HG03097 (cell line): ENCODE data around the gene GRID2.

Source experiments
- ATAC-seq: cut with Tn5 transposase; IDR thresholded peaks from one replicate; pipeline ENCODE4 v1.9.1; 2021; ENCODE audit not compliant: unreplicated experiment, low FRiP score

Gene GRID2

GRCh38 chr4:92658318-92658717 lies 354.6 kb downstream of the GRID2 start:
- ATAC-seq, result no peak

DNA sequence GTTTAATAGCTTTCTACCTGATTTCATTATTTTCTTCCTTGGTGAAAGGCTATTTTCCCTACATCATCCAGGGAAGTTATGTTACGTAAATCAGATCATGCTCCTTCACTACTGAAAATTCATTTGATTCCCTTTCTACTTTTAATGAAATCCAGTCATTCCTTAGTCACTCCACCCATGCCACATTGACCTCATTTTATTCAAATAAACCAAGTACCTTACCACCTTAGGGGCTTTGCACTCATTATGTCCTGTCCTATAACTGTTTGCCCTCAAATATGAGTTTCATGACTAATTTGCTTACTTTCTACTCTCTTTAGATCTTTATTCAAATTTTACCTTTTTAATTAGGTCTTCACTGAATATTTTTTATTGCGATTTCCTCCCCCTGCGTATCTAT lies 374.0 kb downstream of the GRID2 start:
- ATAC-seq, result no peak

- ATAC-seq, result no peak
These were observed 374.5 kb downstream of the GRID2 start for GRCh38 chr4:92678292-92678691.

- ATAC-seq, result no peak
These were observed 375.4 kb downstream of the GRID2 start for GRCh38 chr4:92679149-92679548.

GRCh38 chr4:92714640-92715039 lies 410.9 kb downstream of the GRID2 start:
- no peak for ATAC-seq

GRCh38 chr4:92733231-92733630 lies 429.5 kb downstream of the GRID2 start:
- no peak for ATAC-seq

- no peak for ATAC-seq
These were observed 431.4 kb downstream of the GRID2 start for GRCh38 chr4:92735025-92735665.

DNA sequence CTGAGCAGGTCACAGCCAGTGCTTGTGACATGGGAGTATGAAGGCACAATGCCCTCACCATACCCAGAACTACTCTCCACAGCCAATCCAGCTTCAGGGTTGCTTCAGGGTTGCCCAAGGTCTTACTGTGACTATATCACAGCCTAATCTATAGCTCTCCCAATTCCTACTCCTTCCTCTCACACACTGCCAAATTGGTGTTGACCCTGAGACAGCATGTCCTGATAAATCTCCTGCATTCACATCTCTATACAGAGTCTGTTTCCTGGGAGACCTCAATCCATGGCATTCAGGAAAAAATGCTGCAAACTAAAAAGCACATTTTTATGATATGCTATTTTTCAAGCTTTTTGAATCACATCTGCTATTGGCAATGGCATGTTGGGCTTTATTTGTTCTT lies 456.7 kb downstream of the GRID2 start:
- no peak for ATAC-seq

GRCh38 chr4:92776080-92776479 lies 472.3 kb downstream of the GRID2 start:
- no peak for ATAC-seq

GRCh38 chr4:92789741-92790140 lies 486.0 kb downstream of the GRID2 start:
- no peak for ATAC-seq

DNA sequence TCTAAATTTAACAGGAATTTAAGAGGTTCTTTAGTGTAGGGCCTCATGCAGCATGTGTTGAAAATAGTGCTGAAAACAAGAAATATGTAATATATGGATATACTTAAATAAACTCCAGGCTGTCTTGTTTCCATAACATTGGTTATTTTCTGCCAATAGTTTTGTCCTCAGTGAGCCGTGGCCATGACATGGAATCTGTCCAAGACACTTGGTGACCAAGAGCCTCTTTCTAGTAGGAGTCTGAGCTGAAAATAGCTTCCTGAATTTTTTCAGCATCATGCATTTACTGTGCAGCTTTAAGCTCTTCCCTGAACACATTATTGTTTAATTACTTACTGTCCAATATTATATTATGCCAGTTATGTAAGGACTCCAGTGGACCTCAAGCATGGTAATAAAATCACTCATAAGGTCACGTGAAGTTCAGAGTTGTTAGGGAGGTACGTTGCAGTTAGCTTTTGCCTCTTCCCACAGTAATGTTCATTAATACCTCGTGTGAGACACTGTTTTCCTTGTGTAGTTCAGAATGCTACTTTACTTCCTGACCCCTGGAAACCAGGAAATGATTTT lies 488.2 kb downstream of the GRID2 start:
- ATAC-seq, result no peak

GRCh38 chr4:92809381-92809780 lies 505.6 kb downstream of the GRID2 start:
- no peak for ATAC-seq

DNA sequence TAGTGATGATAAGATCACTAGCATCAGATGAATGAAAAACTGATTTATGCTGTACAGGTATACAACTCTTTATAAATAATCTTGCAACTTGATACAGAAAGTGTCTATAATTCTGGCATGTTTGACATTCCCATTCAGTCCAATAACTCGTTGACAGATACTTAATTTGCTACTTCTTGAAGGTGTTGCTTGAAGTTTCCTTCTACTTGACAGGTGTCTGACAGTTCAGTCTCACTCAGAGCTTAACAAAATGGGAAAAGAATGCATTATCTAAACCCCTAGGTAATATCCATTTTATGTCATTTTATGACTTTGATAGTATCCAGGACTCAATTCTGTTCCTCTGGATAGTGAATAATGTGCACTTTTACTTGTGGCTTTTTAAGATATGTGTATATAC lies 508.9 kb downstream of the GRID2 start:
- ATAC-seq, result no peak

GRCh38 chr4:92814677-92815076 lies 510.9 kb downstream of the GRID2 start:
- ATAC-seq, result no peak

DNA sequence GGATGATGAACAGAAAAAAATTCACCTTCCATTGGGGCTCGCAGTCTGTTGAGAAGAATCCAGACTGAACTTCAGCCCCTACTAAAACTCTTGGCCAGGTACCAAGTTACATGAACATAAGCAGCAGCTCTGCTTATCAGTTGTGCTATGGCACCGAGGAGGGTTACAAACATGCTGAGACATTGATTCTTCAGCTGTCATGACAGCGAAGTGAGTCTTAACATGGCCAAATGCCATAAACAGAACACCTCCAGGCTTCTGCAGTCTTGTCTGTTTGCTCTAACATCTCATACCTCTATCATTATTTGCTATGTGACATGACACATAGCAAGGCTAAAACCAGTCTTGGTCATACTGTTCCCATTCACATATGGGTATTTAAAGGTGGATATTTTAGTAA lies 521.5 kb downstream of the GRID2 start:
- ATAC-seq, result no peak

GRCh38 chr4:92825791-92826190 lies 522.0 kb downstream of the GRID2 start:
- no peak for ATAC-seq

DNA sequence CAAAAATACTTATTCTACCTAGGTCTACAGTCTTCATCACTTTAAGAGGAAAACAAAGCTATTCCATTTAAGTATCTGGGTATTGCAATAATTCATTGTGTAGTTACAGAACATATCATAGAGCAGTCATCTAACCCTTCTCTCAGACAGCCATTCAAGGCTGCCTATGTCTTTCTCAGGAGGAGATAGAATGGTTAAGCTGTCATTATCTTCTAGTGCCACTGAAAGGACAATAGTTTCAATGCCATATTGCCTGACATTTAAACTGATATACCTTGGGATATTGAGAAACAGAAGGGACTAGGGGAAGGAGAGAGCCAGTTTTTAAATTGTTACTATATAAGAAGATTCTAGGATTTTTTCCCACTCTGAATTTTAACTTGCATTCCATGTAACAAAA lies 527.0 kb downstream of the GRID2 start:
- ATAC-seq, result no peak

GRCh38 chr4:92840880-92841279 lies 537.1 kb downstream of the GRID2 start:
- ATAC-seq, result no peak

DNA sequence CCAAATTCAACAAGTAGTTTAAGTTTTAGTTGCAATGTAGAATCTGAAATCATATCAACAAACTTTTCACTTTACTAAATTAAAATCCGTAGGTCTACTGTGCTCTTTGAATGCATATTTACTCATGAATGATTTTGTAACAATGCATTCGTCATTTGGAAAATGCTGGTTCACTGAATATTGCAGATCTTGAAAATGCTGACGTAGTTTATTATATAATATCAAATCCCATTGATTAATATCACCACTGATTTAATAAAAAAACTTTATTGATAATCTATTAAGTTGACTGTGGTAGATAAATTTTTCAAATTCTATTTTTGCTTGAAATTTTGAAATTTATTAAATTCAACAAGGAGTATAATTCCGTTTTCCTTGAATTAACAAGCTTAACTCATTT lies 540.0 kb downstream of the GRID2 start:
- no peak for ATAC-seq

GRCh38 chr4:92847026-92847425 lies 543.3 kb downstream of the GRID2 start:
- ATAC-seq, result no peak

GRCh38 chr4:92862509-92862908 lies 558.7 kb downstream of the GRID2 start:
- ATAC-seq, result no peak

GRCh38 chr4:92864096-92864495 lies 560.3 kb downstream of the GRID2 start:
- no peak for ATAC-seq

GRCh38 chr4:92872604-92873003 lies 568.8 kb downstream of the GRID2 start:
- ATAC-seq, result no peak
